CD4-positive, CD25-positive, alpha-beta regulatory T cell (primary cell): ENCODE data around the gene KIF1B. TPM values are rescaled to one million over a fixed set of nuclear protein-coding genes. Genes with fewer than 3 reads are reported as not detected.

ENCODE experiments used
- ATAC-seq, 2 donors: fragments of 150-1000 bp; cut with Tn5 transposase; one replicate each; pipeline ENCODE4 v1.10.0; 2021; ENCODE audit warnings: low read depth in 2 of 2, moderate number of reproducible peaks in 2 of 2, moderate library complexity in 1 of 2
- DNase-seq, 3 donors: peaks; one replicate each; pipeline versions ENCODE4 v3.0.0 to v3.0.0-alpha.2; 2012 to 2022; ENCODE audit warnings: mixed read lengths in 1 of 3
- H3K27ac ChIP-seq: one replicate; pipeline ENCODE4 v1.7.0; 2013; ENCODE audit warnings: mild to moderate bottlenecking, low read length; ENCODE audit not compliant: insufficient read depth, poor library complexity, severe bottlenecking
- H3K27me3 ChIP-seq: one replicate; pipeline ENCODE4 v1.7.0; 2013; ENCODE audit warnings: low read length; ENCODE audit not compliant: control insufficient read depth, insufficient read depth
- H3K36me3 ChIP-seq: one replicate; pipeline ENCODE4 v1.7.0; 2013; ENCODE audit warnings: mild to moderate bottlenecking, low read length, moderate library complexity; ENCODE audit not compliant: control insufficient read depth, insufficient read depth
- H3K4me1 ChIP-seq: 2 replicates; pipeline ENCODE4 v1.7.0; 2013; ENCODE audit warnings: mild to moderate bottlenecking, low read length; ENCODE audit not compliant: insufficient read depth, control insufficient read depth, poor library complexity, severe bottlenecking
- H3K4me3 ChIP-seq: one replicate; pipeline ENCODE4 v1.7.0; 2013; ENCODE audit warnings: low read depth, mild to moderate bottlenecking, low read length, moderate library complexity
- H3K9me3 ChIP-seq, 2 experiments: 1 replicate in 1 of 2; 2 replicates in 1 of 2; pipeline ENCODE4 v1.7.0; 2013; ENCODE audit warnings: low read length in 2 of 2, mild to moderate bottlenecking in 1 of 2, moderate library complexity in 1 of 2; ENCODE audit not compliant: control insufficient read depth in 2 of 2
- H3K27ac Mint-ChIP-seq, 3 donors: one replicate each; pipeline ENCODE4 v1.8.0; 2020 to 2022; ENCODE audit warnings: mild to moderate bottlenecking in 3 of 3, mixed read lengths in 3 of 3, moderate library complexity in 2 of 3
- H3K27me3 Mint-ChIP-seq: one replicate; pipeline ENCODE4 v1.8.0; 2022; ENCODE audit warnings: mild to moderate bottlenecking, mixed read lengths
- H3K36me3 Mint-ChIP-seq: one replicate; pipeline ENCODE4 v1.8.0; 2020; ENCODE audit warnings: mixed read lengths
- H3K4me1 Mint-ChIP-seq, 4 donors: one replicate each; pipeline ENCODE4 v1.8.0; 2020 to 2022; ENCODE audit warnings: mixed read lengths in 4 of 4, mild to moderate bottlenecking in 1 of 4
- H3K4me3 Mint-ChIP-seq, 4 donors: one replicate each; pipeline ENCODE4 v1.8.0; 2020 to 2022; ENCODE audit warnings: mild to moderate bottlenecking in 4 of 4, mixed read lengths in 4 of 4, moderate library complexity in 3 of 4
- H3K9me3 Mint-ChIP-seq, 7 donors: one replicate each; pipeline ENCODE4 v1.8.0; 2020 to 2022; ENCODE audit warnings: mixed read lengths in 7 of 7, mild to moderate bottlenecking in 3 of 7, moderate library complexity in 2 of 7
- polyA plus RNA-seq, 4 donors: library from polyadenylated mRNA; unstranded; fragments of 300-500 nt; fragmentation: Illumina TruSeq; gene quantifications; one replicate each; pipeline ENCODE4 v1.2.3, GENCODE V29; 2021
- total RNA-seq: library from RNA; stranded (reverse); gene quantifications from one replicate; pipeline ENCODE4 v1.2.3, GENCODE V29; 2022

The KIF1B gene
- total and polyA plus RNA-seq, 5 donors from 2014 or later: 0.79 to 26.6 (median 2.2) TPM

DNA sequence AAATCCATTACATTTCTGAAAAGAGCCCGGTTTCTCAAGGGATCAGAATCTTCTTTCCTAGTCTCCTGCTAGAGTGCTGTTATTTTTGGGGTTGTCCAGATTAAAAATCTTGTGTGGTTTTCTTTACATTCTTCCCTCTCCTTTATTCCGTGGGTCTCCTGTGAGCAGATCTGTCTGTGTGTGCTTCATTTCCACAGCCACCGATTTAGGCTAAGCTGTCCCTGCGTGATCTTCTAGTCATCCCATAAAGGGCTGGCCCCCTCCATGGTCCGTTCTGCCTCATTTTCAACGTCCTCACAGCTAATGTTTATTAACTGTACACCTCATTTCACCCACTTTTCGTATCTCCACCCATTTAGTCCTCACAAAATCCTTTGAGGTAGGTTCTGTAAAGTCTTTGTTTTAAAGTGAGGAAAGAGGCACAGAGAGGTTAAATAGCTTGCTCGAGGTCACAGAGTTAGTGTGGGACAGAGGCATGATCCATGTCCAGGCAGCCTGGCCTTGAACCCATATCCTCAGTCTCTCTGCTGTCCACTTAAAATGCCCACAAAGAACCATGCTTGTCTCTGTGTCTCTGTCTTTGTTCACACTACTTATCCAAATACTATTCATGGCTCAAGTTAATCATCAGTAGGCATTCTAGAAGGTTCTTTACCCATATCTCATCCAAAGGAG lies 38.2 kb upstream of the KIF1B start:
- peaks cover 11 to 22% (median 18%) of the 10 kb centered on the region in 4 donors for H3K4me1 Mint-ChIP-seq
- peaks cover 47% of the 10 kb centered on the region for H3K36me3 ChIP-seq
- peak overlapping the region in 2 of 3 donors; percentile 63 to 91 for H3K27ac Mint-ChIP-seq

DNA sequence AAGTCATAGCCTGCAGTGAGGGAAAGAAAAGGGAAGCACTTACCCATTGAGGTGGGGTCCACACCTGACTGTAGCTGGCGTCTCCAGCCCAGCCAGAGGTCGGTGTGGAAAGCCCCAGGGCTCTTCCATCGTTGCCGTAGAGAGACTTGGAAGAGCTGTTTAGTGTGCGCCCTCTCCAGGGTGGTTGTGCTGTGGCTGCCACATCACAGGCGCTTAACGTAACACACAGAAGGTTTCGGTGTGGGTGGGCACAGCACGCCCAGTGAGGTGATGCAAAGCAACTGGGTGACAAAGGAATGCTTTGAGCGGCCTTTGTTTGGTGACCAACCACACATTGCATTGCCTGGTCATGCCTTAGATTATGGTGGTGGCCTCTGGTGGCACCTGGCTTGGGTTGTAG lies 36.8 kb upstream of the KIF1B start:
- Mint-ChIP-seq H3K36me3 (peaks cover 47% of the 10 kb centered on the region), H3K4me1 (peaks cover 11 to 20% (median 18%) of the 10 kb centered on the region in 4 donors), H3K9me3 (peaks cover 0 to 6% (median 2%) of the 10 kb centered on the region in 7 donors), H3K27ac (no peak overlapping the region), H3K27me3 (no peaks in the 10 kb centered on the region), H3K4me3 (no peak overlapping the region)
- Histone ChIP-seq H3K9me3 (no peaks in the 10 kb centered on the region), H3K27ac (no peak overlapping the region), H3K4me3 (no peak overlapping the region), H3K36me3 (peaks cover 41% of the 10 kb centered on the region), H3K27me3 (no peaks in the 10 kb centered on the region), H3K4me1 (peaks cover 15% of the 10 kb centered on the region)
- DNase-seq: no peak
- ATAC-seq: no peak

More for the DNA sequence above, 38.2 kb upstream of the KIF1B start:
- no peak overlapping the region for H3K27ac ChIP-seq
- Mint-ChIP-seq H3K36me3 (peaks cover 50% of the 10 kb centered on the region), H3K4me3 (no peak overlapping the region), H3K27me3 (no peaks in the 10 kb centered on the region), H3K9me3 (peaks cover 0 to 6% (median 2%) of the 10 kb centered on the region in 7 donors)
- no peaks in the 10 kb centered on the region for H3K9me3 ChIP-seq
- DNase-seq: no peak
- no peak for ATAC-seq
- H3K4me3 ChIP-seq: no peak overlapping the region
- H3K4me1 ChIP-seq: peaks cover 15% of the 10 kb centered on the region
- H3K27me3 ChIP-seq: no peaks in the 10 kb centered on the region

GRCh38 chr1:10177876-10178275 lies 32.5 kb upstream of the KIF1B start:
- no peaks in the 10 kb centered on the region for H3K9me3 ChIP-seq
- Mint-ChIP-seq H3K4me3 (no peak overlapping the region), H3K4me1 (peaks cover 0 to 8% (median 2%) of the 10 kb centered on the region in 4 donors), H3K36me3 (peaks cover 39% of the 10 kb centered on the region), H3K9me3 (peaks cover 0 to 6% (median 2%) of the 10 kb centered on the region in 7 donors), H3K27me3 (no peaks in the 10 kb centered on the region), H3K27ac (no peak overlapping the region)
- ATAC-seq (no peak), DNase-seq (no peak)
- H3K27me3 ChIP-seq: no peaks in the 10 kb centered on the region
- no peaks in the 10 kb centered on the region for H3K4me1 ChIP-seq
- H3K36me3 ChIP-seq: peaks cover 40% of the 10 kb centered on the region
- H3K4me3 ChIP-seq: no peak overlapping the region
- H3K27ac ChIP-seq: no peak overlapping the region

GRCh38 chr1:10178597-10179405 lies 31.6 kb upstream of the KIF1B start:
- H3K27me3 Mint-ChIP-seq: no peaks in the 10 kb centered on the region
- H3K27me3 ChIP-seq: no peaks in the 10 kb centered on the region
- peaks cover 36% of the 10 kb centered on the region for H3K36me3 ChIP-seq
- no peak overlapping the region for H3K27ac Mint-ChIP-seq
- H3K36me3 Mint-ChIP-seq: peaks cover 39% of the 10 kb centered on the region
- no peak for DNase-seq
- no peak for ATAC-seq
- H3K4me3 Mint-ChIP-seq: no peak overlapping the region
- H3K4me1 ChIP-seq: no peaks in the 10 kb centered on the region
- H3K27ac ChIP-seq: no peak overlapping the region
- H3K9me3 ChIP-seq: no peaks in the 10 kb centered on the region
- peaks cover 0 to 8% (median 2%) of the 10 kb centered on the region in 4 donors for H3K4me1 Mint-ChIP-seq
- H3K9me3 Mint-ChIP-seq: peaks cover 0 to 6% (median 2%) of the 10 kb centered on the region in 7 donors
- no peak overlapping the region for H3K4me3 ChIP-seq

DNA sequence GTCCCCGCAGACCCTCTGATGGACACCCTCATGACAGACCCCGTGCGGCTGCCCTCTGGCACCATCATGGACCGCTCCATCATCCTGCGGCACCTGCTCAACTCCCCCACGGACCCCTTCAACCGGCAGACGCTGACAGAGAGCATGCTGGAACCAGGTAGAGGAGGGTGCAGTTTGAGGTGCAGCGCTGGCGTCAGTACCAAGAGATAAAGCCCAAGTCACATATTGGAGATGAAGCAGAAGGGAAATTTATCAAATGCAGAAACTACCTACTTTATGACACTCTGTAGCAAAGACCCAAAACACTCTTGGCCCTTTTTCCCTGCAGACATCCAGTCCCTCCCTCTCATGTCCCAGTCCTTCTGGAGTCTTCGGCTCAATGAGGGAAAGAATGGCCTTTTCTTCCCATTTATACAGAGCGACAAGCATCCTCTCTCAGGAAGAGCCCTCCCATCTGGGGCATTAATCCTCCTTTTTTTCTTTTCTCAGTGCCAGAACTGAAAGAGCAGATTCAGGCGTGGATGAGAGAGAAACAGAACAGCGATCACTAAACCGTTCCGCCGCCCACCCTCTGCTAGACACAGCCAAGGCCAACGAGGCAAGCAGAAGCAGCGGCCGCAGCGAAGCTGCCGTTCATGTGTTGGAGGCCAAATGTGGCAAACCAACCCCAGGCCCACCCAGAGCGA lies 30.8 kb upstream of the KIF1B start:
- no peak overlapping the region for H3K27ac ChIP-seq
- H3K4me1 ChIP-seq: no peaks in the 10 kb centered on the region
- ATAC-seq (no peak), DNase-seq (no peak)
- peaks cover 36% of the 10 kb centered on the region for H3K36me3 ChIP-seq
- no peak overlapping the region for H3K27ac Mint-ChIP-seq
- H3K9me3 ChIP-seq: no peaks in the 10 kb centered on the region
- H3K27me3 ChIP-seq: no peaks in the 10 kb centered on the region
- no peaks in the 10 kb centered on the region for H3K27me3 Mint-ChIP-seq
- H3K9me3 Mint-ChIP-seq: peaks cover 0 to 6% (median 2%) of the 10 kb centered on the region in 7 donors
- H3K4me1 Mint-ChIP-seq: peaks cover 0 to 8% (median 2%) of the 10 kb centered on the region in 4 donors
- no peak overlapping the region for H3K4me3 ChIP-seq
- H3K36me3 Mint-ChIP-seq: peaks cover 39% of the 10 kb centered on the region
- no peak overlapping the region for H3K4me3 Mint-ChIP-seq

DNA sequence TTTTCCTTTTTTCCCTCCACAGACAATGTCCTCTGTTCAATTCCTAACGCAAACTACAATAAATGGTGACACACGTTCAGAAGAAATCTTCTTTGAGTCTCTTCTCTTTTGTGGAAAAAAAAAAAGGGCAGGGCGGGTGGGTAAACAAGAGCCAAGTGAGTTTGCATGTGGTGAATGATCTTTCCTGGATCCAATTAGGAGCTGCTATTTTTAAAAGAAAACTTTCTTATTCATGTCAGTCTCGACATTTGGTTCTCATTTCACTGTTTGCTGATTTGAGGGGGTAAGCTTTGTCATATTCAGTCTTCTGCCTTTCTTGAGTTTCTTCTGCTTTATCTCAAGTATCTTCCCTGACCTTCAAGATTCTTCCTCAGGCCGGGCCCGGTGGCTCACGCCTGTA lies 29.2 kb upstream of the KIF1B start:
- Histone ChIP-seq H3K36me3 (peaks cover 27% of the 10 kb centered on the region), H3K9me3 (no peaks in the 10 kb centered on the region), H3K4me3 (no peak overlapping the region), H3K4me1 (no peaks in the 10 kb centered on the region), H3K27me3 (no peaks in the 10 kb centered on the region), H3K27ac (no peak overlapping the region)
- H3K27me3 Mint-ChIP-seq: no peaks in the 10 kb centered on the region
- peaks cover 27% of the 10 kb centered on the region for H3K36me3 Mint-ChIP-seq
- H3K9me3 Mint-ChIP-seq: no peaks in the 10 kb centered on the region
- H3K4me1 Mint-ChIP-seq: peaks cover 0 to 3% (median 2%) of the 10 kb centered on the region in 4 donors
- no peak overlapping the region for H3K4me3 Mint-ChIP-seq
- DNase-seq (no peak), ATAC-seq (no peak)
- no peak overlapping the region for H3K27ac Mint-ChIP-seq

GRCh38 chr1:10185759-10186158 lies 24.6 kb upstream of the KIF1B start:
- Mint-ChIP-seq H3K27ac (no peak overlapping the region), H3K9me3 (peaks cover 0 to 2% (median 0%) of the 10 kb centered on the region in 7 donors), H3K27me3 (no peaks in the 10 kb centered on the region), H3K4me3 (no peak overlapping the region), H3K36me3 (peaks cover 5% of the 10 kb centered on the region), H3K4me1 (peaks cover 0 to 3% (median 0%) of the 10 kb centered on the region in 4 donors)
- peaks cover 3% of the 10 kb centered on the region for H3K36me3 ChIP-seq
- H3K4me1 ChIP-seq: no peaks in the 10 kb centered on the region
- no peaks in the 10 kb centered on the region for H3K27me3 ChIP-seq
- H3K27ac ChIP-seq: no peak overlapping the region
- no peak overlapping the region for H3K4me3 ChIP-seq
- no peak for ATAC-seq
- no peak for DNase-seq
- H3K9me3 ChIP-seq: no peaks in the 10 kb centered on the region
